Memory B cell (primary cell): ENCODE measurements around the gene KLKB1.
A peak's percentile ranks its signal among the peaks of the same experiment; 100 is the strongest.

ENCODE experiments used
- ATAC-seq: fragments of 150-1000 bp; cut with Tn5 transposase; 2 replicates; pipeline ENCODE4 v1.10.0; 2021; ENCODE audit warnings: low read depth, mild to moderate bottlenecking, moderate library complexity
- DNase-seq, 2 donors: peaks; one replicate each; pipeline ENCODE4 v3.0.0; 2022; ENCODE audit warnings: low spot score in 2 of 2
- H3K27ac Mint-ChIP-seq: one replicate; pipeline ENCODE4 v1.8.0; 2022; ENCODE audit warnings: mild to moderate bottlenecking, moderate library complexity, mixed read lengths
- H3K27me3 Mint-ChIP-seq: one replicate; pipeline ENCODE4 v1.8.0; 2022; ENCODE audit warnings: mixed read lengths
- H3K36me3 Mint-ChIP-seq: one replicate; pipeline ENCODE4 v1.8.0; 2022; ENCODE audit warnings: mild to moderate bottlenecking, mixed read lengths
- H3K4me1 Mint-ChIP-seq: one replicate; pipeline ENCODE4 v1.8.0; 2022; ENCODE audit warnings: mixed read lengths
- H3K4me3 Mint-ChIP-seq: one replicate; pipeline ENCODE4 v1.8.0; 2022; ENCODE audit warnings: mild to moderate bottlenecking, moderate library complexity, mixed read lengths
- H3K9me3 Mint-ChIP-seq: one replicate; pipeline ENCODE4 v1.8.0; 2022; ENCODE audit warnings: mixed read lengths

KLKB1 gene

GRCh38 chr4:186227221-186227620 is at the start of gene KLKB1:
TSS of gene KLKB1 (plus strand) at chr4:186227507. CDS start at chr4:186228196, 689 bp downstream.
- no peak for DNase-seq
- no peak within 1 kb of the TSS for H3K27ac Mint-ChIP-seq
- ATAC-seq = no peak
- H3K27me3 Mint-ChIP-seq = peaks cover 3% of the 10 kb centered on the region
- peaks cover 14% of the 10 kb centered on the region for H3K9me3 Mint-ChIP-seq
- peaks cover 23% of the 10 kb centered on the region for H3K36me3 Mint-ChIP-seq
- H3K4me3 Mint-ChIP-seq = no peak within 1 kb of the TSS
- H3K4me1 Mint-ChIP-seq = no peaks in the 10 kb centered on the region

GRCh38 chr4:186188107-186188506 is 39.2 kb upstream of the KLKB1 start:
- H3K4me1 Mint-ChIP-seq = peaks cover 10% of the 10 kb centered on the region
- peaks cover 3% of the 10 kb centered on the region for H3K36me3 Mint-ChIP-seq
- no peak for DNase-seq
- H3K9me3 Mint-ChIP-seq = no peaks in the 10 kb centered on the region
- peaks cover 14% of the 10 kb centered on the region for H3K27me3 Mint-ChIP-seq
- ATAC-seq = no peak
- no peak overlapping the region for H3K4me3 Mint-ChIP-seq
- H3K27ac Mint-ChIP-seq = no peak overlapping the region

GRCh38 chr4:186189656-186190055 is 37.7 kb upstream of the KLKB1 start:
- peaks cover 9% of the 10 kb centered on the region for H3K27me3 Mint-ChIP-seq
- ATAC-seq (no peak), DNase-seq (no peak)
- no peak overlapping the region for H3K4me3 Mint-ChIP-seq
- H3K27ac Mint-ChIP-seq = peak overlapping the region; percentile 91
- no peaks in the 10 kb centered on the region for H3K9me3 Mint-ChIP-seq
- H3K4me1 Mint-ChIP-seq = peaks cover 13% of the 10 kb centered on the region
- H3K36me3 Mint-ChIP-seq = peaks cover 3% of the 10 kb centered on the region

GRCh38 chr4:186190581-186191199 is 36.6 kb upstream of the KLKB1 start:
- DNase-seq (peak; percentile 21 to 58), ATAC-seq (peak; percentile 34)
- Mint-ChIP-seq H3K36me3 (no peaks in the 10 kb centered on the region), H3K4me1 (peaks cover 13% of the 10 kb centered on the region), H3K27me3 (peaks cover 2% of the 10 kb centered on the region), H3K9me3 (no peaks in the 10 kb centered on the region), H3K27ac (peak overlapping the region; percentile 91), H3K4me3 (peak overlapping the region; percentile 90)

- peaks cover 6% of the 10 kb centered on the region for H3K36me3 Mint-ChIP-seq
- peak; percentile 82 to 86 for DNase-seq
- peak within 1 kb of the TSS; percentile 97 for H3K4me3 Mint-ChIP-seq
- H3K9me3 Mint-ChIP-seq = no peaks in the 10 kb centered on the region
- no peaks in the 10 kb centered on the region for H3K27me3 Mint-ChIP-seq
- peaks cover 13% of the 10 kb centered on the region for H3K4me1 Mint-ChIP-seq
- H3K27ac Mint-ChIP-seq = peak within 1 kb of the TSS; percentile 91
- ATAC-seq = peak; percentile 84
Observed at GRCh38 chr4:186191200-186192065, 35.9 kb upstream of the KLKB1 start, which contains the start of gene CYP4V2. TSS of gene CYP4V2 (plus strand) at chr4:186191567. CDS start at chr4:186191824, 257 bp downstream.

- peak overlapping the region; percentile 91 for H3K27ac Mint-ChIP-seq
- DNase-seq = no peak
- peaks cover 10% of the 10 kb centered on the region for H3K36me3 Mint-ChIP-seq
- H3K4me1 Mint-ChIP-seq = peaks cover 15% of the 10 kb centered on the region
- peak; percentile 2 for ATAC-seq
- H3K27me3 Mint-ChIP-seq = no peaks in the 10 kb centered on the region
- no peaks in the 10 kb centered on the region for H3K9me3 Mint-ChIP-seq
- H3K4me3 Mint-ChIP-seq = peak overlapping the region; percentile 97
Observed at GRCh38 chr4:186192066-186192612, 35.2 kb upstream of the KLKB1 start.

GRCh38 chr4:186193851-186194250 is 33.5 kb upstream of the KLKB1 start:
- peaks cover 13% of the 10 kb centered on the region for H3K36me3 Mint-ChIP-seq
- ATAC-seq (no peak), DNase-seq (no peak)
- peaks cover 16% of the 10 kb centered on the region for H3K4me1 Mint-ChIP-seq
- no peak overlapping the region for H3K27ac Mint-ChIP-seq
- no peaks in the 10 kb centered on the region for H3K9me3 Mint-ChIP-seq
- no peak overlapping the region for H3K4me3 Mint-ChIP-seq
- H3K27me3 Mint-ChIP-seq = no peaks in the 10 kb centered on the region

- Mint-ChIP-seq H3K27me3 (no peaks in the 10 kb centered on the region), H3K36me3 (peaks cover 15% of the 10 kb centered on the region), H3K4me1 (peaks cover 12% of the 10 kb centered on the region), H3K27ac (no peak overlapping the region), H3K9me3 (no peaks in the 10 kb centered on the region), H3K4me3 (no peak overlapping the region)
- DNase-seq (no peak), ATAC-seq (no peak)
Observed at GRCh38 chr4:186196063-186196462, 31.2 kb upstream of the KLKB1 start.

- DNase-seq = no peak
- no peak overlapping the region for H3K4me3 Mint-ChIP-seq
- H3K27me3 Mint-ChIP-seq = no peaks in the 10 kb centered on the region
- no peak for ATAC-seq
- peaks cover 18% of the 10 kb centered on the region for H3K4me1 Mint-ChIP-seq
- H3K27ac Mint-ChIP-seq = no peak overlapping the region
- peaks cover 15% of the 10 kb centered on the region for H3K36me3 Mint-ChIP-seq
- H3K9me3 Mint-ChIP-seq = no peaks in the 10 kb centered on the region
Observed at GRCh38 chr4:186200516-186200915, 26.8 kb upstream of the KLKB1 start.

- no peak overlapping the region for H3K4me3 Mint-ChIP-seq
- H3K27ac Mint-ChIP-seq = no peak overlapping the region
- peaks cover 18% of the 10 kb centered on the region for H3K4me1 Mint-ChIP-seq
- DNase-seq (no peak), ATAC-seq (no peak)
- H3K36me3 Mint-ChIP-seq = peaks cover 13% of the 10 kb centered on the region
- H3K27me3 Mint-ChIP-seq = no peaks in the 10 kb centered on the region
- H3K9me3 Mint-ChIP-seq = no peaks in the 10 kb centered on the region
Observed at GRCh38 chr4:186201010-186201409, 26.3 kb upstream of the KLKB1 start.

GRCh38 chr4:186201535-186202230 is 25.6 kb upstream of the KLKB1 start:
- peaks cover 18% of the 10 kb centered on the region for H3K4me1 Mint-ChIP-seq
- no peaks in the 10 kb centered on the region for H3K9me3 Mint-ChIP-seq
- H3K27ac Mint-ChIP-seq = no peak overlapping the region
- peak overlapping the region; percentile 32 for H3K4me3 Mint-ChIP-seq
- ATAC-seq = peak; percentile 99
- no peaks in the 10 kb centered on the region for H3K27me3 Mint-ChIP-seq
- peak; percentile 29 to 44 for DNase-seq
- peaks cover 10% of the 10 kb centered on the region for H3K36me3 Mint-ChIP-seq

- no peak for DNase-seq
- Mint-ChIP-seq H3K4me3 (no peak overlapping the region), H3K27ac (no peak overlapping the region)
Observed at GRCh38 chr4:186202490-186203140, 24.7 kb upstream of the KLKB1 start.

GRCh38 chr4:186203406-186203805 is 23.9 kb upstream of the KLKB1 start:
- Mint-ChIP-seq H3K36me3 (peaks cover 3% of the 10 kb centered on the region), H3K4me3 (no peak overlapping the region), H3K27me3 (no peaks in the 10 kb centered on the region), H3K27ac (no peak overlapping the region), H3K4me1 (peaks cover 14% of the 10 kb centered on the region), H3K9me3 (no peaks in the 10 kb centered on the region)
- DNase-seq = no peak
- no peak for ATAC-seq

More at GRCh38 chr4:186202490-186203140, 24.7 kb upstream of the KLKB1 start:
- ATAC-seq = no peak
- H3K4me1 Mint-ChIP-seq = peaks cover 14% of the 10 kb centered on the region
- H3K36me3 Mint-ChIP-seq = peaks cover 4% of the 10 kb centered on the region
- no peaks in the 10 kb centered on the region for H3K27me3 Mint-ChIP-seq
- no peaks in the 10 kb centered on the region for H3K9me3 Mint-ChIP-seq
